Measurements from ENCODE around the gene SLC5A4. TPM values are rescaled to one million over a fixed set of nuclear protein-coding genes. Genes with fewer than 3 reads are reported as not detected.

SLC5A4 gene
- total and polyA plus RNA-seq, 9 donors, result 0.33 to 1.3 (median 0.56) TPM; not detected in 3

DNA sequence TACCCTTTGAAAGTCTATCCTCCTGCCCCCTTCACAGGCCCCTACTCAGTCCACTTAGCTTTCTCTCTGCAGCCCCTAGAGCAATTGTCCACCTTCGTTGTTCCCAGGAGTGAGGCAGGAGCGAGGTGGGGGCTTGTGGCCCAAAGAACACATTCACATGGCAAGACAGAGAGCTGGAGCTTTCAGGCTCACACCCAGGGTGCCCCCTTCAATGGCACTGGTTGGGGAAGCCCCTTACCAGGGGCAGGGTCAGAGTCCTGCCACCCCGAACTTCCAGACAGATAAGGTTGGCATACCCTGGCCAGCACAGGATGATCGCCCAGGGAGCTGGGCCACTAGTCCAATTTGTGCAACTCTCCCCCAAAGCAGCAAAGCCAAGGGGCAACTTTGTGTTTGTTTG lies 6.2 kb upstream of the SLC5A4 start:
- Histone ChIP-seq H3K27ac (no peak overlapping the region), H3K27me3 (no peaks in the 10 kb centered on the region), H3K4me3 (no peak overlapping the region), H3K36me3 (no peaks in the 10 kb centered on the region), H3K9me3 (no peaks in the 10 kb centered on the region), H3K4me1 (ENCODE audit: insufficient read depth) (no peaks in the 10 kb centered on the region)
- intact Hi-C loops (cut with DNase I), result no loop called here
- no peak for DNase-seq
- no peak for TF ChIP-seq EP300 (IDR thresholded peaks at IDR 0.05)
- TF ChIP-seq, protein P1, sequence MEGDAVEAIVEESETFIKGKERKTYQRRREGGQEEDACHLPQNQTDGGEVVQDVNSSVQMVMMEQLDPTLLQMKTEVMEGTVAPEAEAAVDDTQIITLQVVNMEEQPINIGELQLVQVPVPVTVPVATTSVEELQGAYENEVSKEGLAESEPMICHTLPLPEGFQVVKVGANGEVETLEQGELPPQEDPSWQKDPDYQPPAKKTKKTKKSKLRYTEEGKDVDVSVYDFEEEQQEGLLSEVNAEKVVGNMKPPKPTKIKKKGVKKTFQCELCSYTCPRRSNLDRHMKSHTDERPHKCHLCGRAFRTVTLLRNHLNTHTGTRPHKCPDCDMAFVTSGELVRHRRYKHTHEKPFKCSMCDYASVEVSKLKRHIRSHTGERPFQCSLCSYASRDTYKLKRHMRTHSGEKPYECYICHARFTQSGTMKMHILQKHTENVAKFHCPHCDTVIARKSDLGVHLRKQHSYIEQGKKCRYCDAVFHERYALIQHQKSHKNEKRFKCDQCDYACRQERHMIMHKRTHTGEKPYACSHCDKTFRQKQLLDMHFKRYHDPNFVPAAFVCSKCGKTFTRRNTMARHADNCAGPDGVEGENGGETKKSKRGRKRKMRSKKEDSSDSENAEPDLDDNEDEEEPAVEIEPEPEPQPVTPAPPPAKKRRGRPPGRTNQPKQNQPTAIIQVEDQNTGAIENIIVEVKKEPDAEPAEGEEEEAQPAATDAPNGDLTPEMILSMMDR (IDR thresholded peaks at IDR 0.05), result no peak
- TF ChIP-seq POLR2A (IDR thresholded peaks at IDR 0.05), result no peak
- WGBS, 3 donors, result 63 to 76% (median 72%) methylated on average over 4 of the region's 4 CpGs

DNA sequence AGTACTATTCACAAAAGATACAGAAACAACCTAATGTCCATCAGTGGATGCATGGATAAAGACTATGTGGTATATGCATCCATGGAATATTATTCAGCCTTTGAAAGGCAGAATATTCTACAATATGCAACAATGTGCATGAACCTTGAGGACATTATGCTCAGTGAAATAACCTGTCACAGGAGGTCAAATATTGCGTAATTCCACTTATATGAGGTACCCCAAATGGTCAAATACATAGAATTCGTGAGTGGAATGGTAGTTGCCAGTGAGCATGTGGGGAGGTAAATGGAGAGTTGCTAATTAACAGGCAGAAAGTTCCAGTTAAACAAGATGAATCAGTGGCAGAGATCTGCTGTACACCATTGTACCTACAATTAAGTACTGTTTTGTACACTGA lies 3.6 kb upstream of the SLC5A4 start:
- intact Hi-C loops (cut with DNase I), result no loop called here
- no peak for DNase-seq
- no peak overlapping the region for H3K4me3 ChIP-seq
- H3K4me1 ChIP-seq (ENCODE audit: insufficient read depth), result no peaks in the 10 kb centered on the region
- no peak overlapping the region for H3K27ac ChIP-seq
- H3K36me3 ChIP-seq, result no peaks in the 10 kb centered on the region
- TF ChIP-seq, protein P1 (IDR thresholded peaks at IDR 0.05), result no peak
- TF ChIP-seq EP300 (IDR thresholded peaks at IDR 0.05), result no peak
- no peak for TF ChIP-seq POLR2A (IDR thresholded peaks at IDR 0.05)
- H3K9me3 ChIP-seq, result no peaks in the 10 kb centered on the region
- no peaks in the 10 kb centered on the region for H3K27me3 ChIP-seq
- WGBS, 3 donors, result 62 to 81% (median 76%) methylated on average over 2 of the region's 2 CpGs

DNA sequence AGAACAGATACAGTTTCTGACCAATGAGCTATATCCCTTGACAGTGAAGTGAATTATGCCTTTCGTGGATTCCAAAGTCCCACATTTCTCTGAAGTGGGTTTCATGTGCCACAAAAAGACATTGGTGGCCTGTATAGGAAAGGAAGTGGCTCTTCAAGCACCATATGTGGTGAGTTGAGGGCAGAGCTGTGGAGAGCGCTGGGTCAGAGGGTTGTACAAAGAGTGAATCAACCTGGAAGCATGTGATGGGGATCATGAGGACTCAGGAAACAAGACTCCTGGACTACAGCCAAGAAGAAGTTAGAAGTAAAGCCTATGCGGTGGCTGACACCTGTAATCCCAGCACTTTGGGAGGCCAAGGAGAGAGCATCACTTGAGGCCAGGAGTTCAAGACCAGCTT lies 579 bp upstream of the SLC5A4 start:
- intact Hi-C loops (cut with DNase I), result no loop called here
- Histone ChIP-seq H3K27ac (no peak overlapping the region), H3K4me1 (ENCODE audit: insufficient read depth) (no peaks in the 10 kb centered on the region), H3K36me3 (no peaks in the 10 kb centered on the region), H3K4me3 (no peak overlapping the region), H3K9me3 (no peaks in the 10 kb centered on the region), H3K27me3 (no peaks in the 10 kb centered on the region)
- no peak for DNase-seq
- TF ChIP-seq EP300 (IDR thresholded peaks at IDR 0.05) (no peak), POLR2A (IDR thresholded peaks at IDR 0.05) (no peak)
- TF ChIP-seq, protein P1 (IDR thresholded peaks at IDR 0.05), result no peak
- WGBS, 3 donors, result 80 to 92% (median 90%) methylated on average over 3 of the region's 3 CpGs

DNA sequence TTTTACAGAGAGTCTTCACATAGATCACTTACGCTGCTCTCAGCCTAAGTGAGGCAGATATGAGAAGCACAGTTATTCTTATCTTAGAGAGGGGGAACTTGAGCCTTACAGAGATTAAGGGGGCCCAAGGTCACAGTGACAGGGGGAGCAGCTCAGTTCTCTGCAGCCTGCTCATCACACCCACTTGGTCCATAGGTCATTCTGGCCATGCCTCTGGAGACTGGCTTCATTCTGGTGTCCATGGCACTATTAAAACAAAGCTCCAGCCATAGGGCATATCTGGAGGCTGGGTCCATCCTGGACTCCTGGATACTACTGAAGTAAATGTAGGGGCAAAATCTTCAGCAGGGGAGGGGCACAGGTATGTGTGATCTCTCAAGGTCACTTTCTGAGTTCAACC lies 5.9 kb downstream of the SLC5A4 start:
- Histone ChIP-seq H3K4me1 (ENCODE audit: insufficient read depth) (no peaks in the 10 kb centered on the region), H3K4me3 (no peak overlapping the region), H3K27ac (no peak overlapping the region), H3K9me3 (no peaks in the 10 kb centered on the region), H3K36me3 (no peaks in the 10 kb centered on the region), H3K27me3 (no peaks in the 10 kb centered on the region)
- DNase-seq, result no peak
- whole genome bisulfite sequencing, 3 donors, result 52 to 77% (median 68%) methylated on average over 1 of the region's 1 CpG
- intact Hi-C loops (cut with DNase I), result no loop called here
- TF ChIP-seq EP300 (IDR thresholded peaks at IDR 0.05) (no peak), POLR2A (IDR thresholded peaks at IDR 0.05) (no peak)
- TF ChIP-seq, protein P1 (IDR thresholded peaks at IDR 0.05), result no peak

DNA sequence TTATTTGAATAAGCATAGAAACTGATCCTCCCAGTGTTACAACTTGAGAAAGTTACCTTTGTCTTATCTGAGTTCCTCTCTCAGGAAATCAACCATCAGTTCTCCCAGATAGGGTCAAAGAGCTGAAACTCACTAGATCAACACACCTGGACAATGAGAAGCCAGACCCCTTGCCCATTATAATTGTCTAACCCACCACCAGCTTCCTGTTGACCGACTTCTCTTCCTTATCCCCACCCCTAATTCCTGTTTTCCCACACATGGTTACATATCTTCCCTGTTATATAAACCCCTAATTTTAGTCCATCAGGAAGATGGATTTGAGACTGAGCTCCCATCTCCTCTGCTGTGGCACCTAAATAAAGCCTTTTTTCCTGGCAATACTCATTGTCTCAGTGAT lies 6.9 kb downstream of the SLC5A4 start:
- H3K9me3 ChIP-seq, result no peaks in the 10 kb centered on the region
- H3K36me3 ChIP-seq, result no peaks in the 10 kb centered on the region
- TF ChIP-seq, protein P1 (IDR thresholded peaks at IDR 0.05), result no peak
- TF ChIP-seq POLR2A (IDR thresholded peaks at IDR 0.05) (no peak), EP300 (IDR thresholded peaks at IDR 0.05) (no peak)
- no peaks in the 10 kb centered on the region for H3K4me1 ChIP-seq (ENCODE audit: insufficient read depth)
- no peak for DNase-seq
- intact Hi-C loops (cut with DNase I), result no loop called here
- H3K4me3 ChIP-seq, result no peak overlapping the region
- no peaks in the 10 kb centered on the region for H3K27me3 ChIP-seq
- WGBS, 3 donors, result 59 to 81% (median 65%) methylated on average over 1 of the region's 1 CpG
- no peak overlapping the region for H3K27ac ChIP-seq

Data from ovary (tissue), 9 donors.